GM23338 (cell line): ENCODE data around the gene TYRP1. TPM values are rescaled to one million over a fixed set of nuclear protein-coding genes. Genes with fewer than 3 reads are reported as not detected.

Experiments used
- ATAC-seq: fragments of 200-7000 bp; cut with Tn5 transposase; 3 replicates; pipeline ENCODE4 v1.9.1; 2020
- DNase-seq: peaks from one replicate; pipeline ENCODE4 v3.0.0-alpha.2; 2015; ENCODE audit warnings: low spot score
- H2AFZ ChIP-seq: fragments of 200-600 bp; sonication (generic); 2 replicates; pipeline ENCODE4 v1.8.0; 2016; ENCODE audit warnings: antibody characterized with exemption, mild to moderate bottlenecking, moderate library complexity
- H3F3A ChIP-seq: fragments of 200-600 bp; sonication (generic); replicated peaks from 2 replicates; pipeline ENCODE4 v1.8.0; 2017; ENCODE audit warnings: antibody characterized with exemption, mixed run types, low read depth
- H3K27ac ChIP-seq: fragments of 200-600 bp; sonication (generic); 2 replicates; pipeline ENCODE4 v1.6.1; 2016; ENCODE audit warnings: low read depth
- H3K27me3 ChIP-seq: fragments of 200-600 bp; sonication (generic); 2 replicates; pipeline ENCODE4 v1.8.0; 2016; ENCODE audit warnings: mild to moderate bottlenecking, mixed run types, moderate library complexity; ENCODE audit not compliant: insufficient read depth
- H3K36me3 ChIP-seq: fragments of 200-600 bp; sonication (generic); 2 replicates; pipeline ENCODE4 v1.8.0; 2016; ENCODE audit warnings: mild to moderate bottlenecking; ENCODE audit not compliant: insufficient read depth
- H3K4me1 ChIP-seq: fragments of 200-600 bp; sonication (generic); 2 replicates; pipeline ENCODE4 v1.8.0; 2016; ENCODE audit warnings: mild to moderate bottlenecking, moderate library complexity; ENCODE audit not compliant: insufficient read depth
- H3K4me2 ChIP-seq: fragments of 200-600 bp; sonication (generic); 2 replicates; pipeline ENCODE4 v1.7.1; 2017; ENCODE audit warnings: mixed run types
- H3K4me3 ChIP-seq: fragments of 200-600 bp; sonication (generic); 2 replicates; pipeline ENCODE4 v1.6.1; 2016; ENCODE audit warnings: mixed run types
- H3K79me2 ChIP-seq: fragments of 200-600 bp; sonication (generic); replicated peaks from 2 replicates; pipeline ENCODE4 v1.8.0; 2017; ENCODE audit warnings: mild to moderate bottlenecking; ENCODE audit not compliant: insufficient read depth
- H3K9me2 ChIP-seq: fragments of 200-600 bp; sonication (generic); 2 replicates; pipeline ENCODE4 v1.8.0; 2017; ENCODE audit not compliant: insufficient read depth
- H4K20me1 ChIP-seq: fragments of 200-600 bp; sonication (generic); replicated peaks from 2 replicates; pipeline ENCODE4 v1.8.0; 2017; ENCODE audit warnings: mild to moderate bottlenecking; ENCODE audit not compliant: insufficient read depth
- H3K27ac Mint-ChIP-seq: 2 replicates; pipeline ENCODE4 v1.8.0; 2020; ENCODE audit warnings: inconsistent platforms, mild to moderate bottlenecking, moderate library complexity, mixed read lengths
- H3K27me3 Mint-ChIP-seq: 3 replicates; pipeline ENCODE4 v1.8.0; 2022; ENCODE audit warnings: low read depth, mild to moderate bottlenecking, moderate library complexity, mixed read lengths, inconsistent platforms; ENCODE audit not compliant: insufficient read depth, poor library complexity
- H3K36me3 Mint-ChIP-seq: 3 replicates; pipeline ENCODE4 v1.8.0; 2021; ENCODE audit warnings: low read depth, mild to moderate bottlenecking, inconsistent platforms, moderate library complexity, mixed read lengths
- H3K4me1 Mint-ChIP-seq: 3 replicates; pipeline ENCODE4 v1.8.0; 2020; ENCODE audit warnings: mild to moderate bottlenecking, inconsistent platforms, mixed read lengths
- H3K4me3 Mint-ChIP-seq: 3 replicates; pipeline ENCODE4 v1.8.0; 2021; ENCODE audit warnings: moderate library complexity, mild to moderate bottlenecking, inconsistent platforms, mixed read lengths
- H3K9me3 Mint-ChIP-seq: 3 replicates; pipeline ENCODE4 v1.8.0; 2020; ENCODE audit warnings: moderate library complexity, mild to moderate bottlenecking, inconsistent platforms, mixed read lengths
- CREB1 ChIP-seq: fragments of 250-450 bp; sonication (Bioruptor Pico); IDR thresholded peaks from 2 replicates; pipeline ENCODE4 v1.5.0; 2020; ENCODE audit warnings: low read depth, mild to moderate bottlenecking, moderate library complexity
- EZH2phosphoT487 ChIP-seq: fragments of 200-600 bp; sonication (generic); IDR thresholded peaks from one replicate; pipeline ENCODE4 v1.8.1; 2018; ENCODE audit warnings: antibody characterized with exemption; ENCODE audit not compliant: unreplicated experiment
- NANOG ChIP-seq: IDR thresholded peaks from 2 replicates; pipeline ENCODE4 v1.6.1; 2016; ENCODE audit warnings: antibody characterized with exemption, borderline replicate concordance
- POLR2AphosphoS5 ChIP-seq: IDR thresholded peaks from 2 replicates; pipeline ENCODE4 v1.6.1; 2016; ENCODE audit warnings: antibody characterized with exemption, low read depth
- REST ChIP-seq: IDR thresholded peaks from one replicate; pipeline ENCODE4 v1.6.1; 2018; ENCODE audit warnings: antibody characterized with exemption; ENCODE audit not compliant: unreplicated experiment
- STAT1 ChIP-seq: IDR thresholded peaks from one replicate; pipeline ENCODE4 v1.6.1; 2016; ENCODE audit warnings: antibody characterized with exemption; ENCODE audit not compliant: unreplicated experiment
- ZNF114 ChIP-seq: fragments of 250-450 bp; sonication (Bioruptor Pico); IDR thresholded peaks from 2 replicates; pipeline ENCODE4 v1.5.0; 2020; ENCODE audit warnings: mild to moderate bottlenecking, moderate library complexity
- ZNF331 ChIP-seq: fragments of 250-450 bp; sonication (Bioruptor Pico); IDR thresholded peaks from 2 replicates; pipeline ENCODE4 v1.5.0; 2020; ENCODE audit warnings: low read depth, mild to moderate bottlenecking, moderate library complexity
- ZNF462 ChIP-seq: fragments of 250-450 bp; sonication (Bioruptor Pico); IDR thresholded peaks from 2 replicates; pipeline ENCODE4 v1.5.0; 2020; ENCODE audit warnings: mild to moderate bottlenecking, moderate library complexity
- polyA plus RNA-seq: library from polyadenylated mRNA; unstranded; fragments of >200 nt; fragmentation: Nextera tagmentation; extraction: Ambion mirVana; gene quantifications from 2 replicates; pipeline ENCODE4 v1.2.1, GENCODE V29; 2016
- total RNA-seq: library from RNA; depleted of rRNA; stranded (reverse); fragments of >200 nt; shearing (Covaris generic); gene quantifications from 2 replicates; pipeline ENCODE4 v1.2.3, GENCODE V29; 2014
- TF ChIP-seq, protein P1 (sequence below), 2 experiments: fragments of 200-600 bp in 1 of 2; sonication (generic) in 1 of 2; conservative IDR thresholded peaks; 2 replicates each; pipeline versions ENCODE4 v1.5.1 to v1.6.1; 2016 to 2017; ENCODE audit warnings: antibody characterized with exemption in 2 of 2, low read depth in 2 of 2, mild to moderate bottlenecking in 2 of 2, moderate library complexity in 1 of 2

The TYRP1 gene
- total and polyA plus RNA-seq, 2 experiments from 2014 or later: not detected

DNA sequence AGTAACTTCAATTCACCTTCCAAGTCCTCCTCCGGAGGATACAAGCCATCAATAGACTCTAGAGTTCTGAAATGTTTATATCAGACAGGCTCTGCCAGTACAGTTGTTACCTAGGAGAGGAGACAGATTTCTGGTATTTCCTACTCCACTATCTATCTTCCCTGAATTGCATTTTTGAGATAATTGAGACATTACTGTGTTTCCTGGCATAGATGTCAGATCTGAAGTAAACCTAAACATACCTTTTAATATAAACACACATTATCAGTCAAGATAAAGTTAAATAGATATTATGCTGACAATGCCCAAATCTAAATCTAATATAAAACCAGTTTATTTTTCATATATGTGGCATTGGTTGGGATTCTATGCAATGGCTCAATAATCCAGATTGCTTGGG is 8.2 kb upstream of the TYRP1 start (continued):
- TF ChIP-seq REST (no peak), ZNF331 (CRISPR knock-in tag) (no peak), ZNF114 (CRISPR knock-in tag) (no peak), POLR2AphosphoS5 (no peak), STAT1 (no peak)

DNA sequence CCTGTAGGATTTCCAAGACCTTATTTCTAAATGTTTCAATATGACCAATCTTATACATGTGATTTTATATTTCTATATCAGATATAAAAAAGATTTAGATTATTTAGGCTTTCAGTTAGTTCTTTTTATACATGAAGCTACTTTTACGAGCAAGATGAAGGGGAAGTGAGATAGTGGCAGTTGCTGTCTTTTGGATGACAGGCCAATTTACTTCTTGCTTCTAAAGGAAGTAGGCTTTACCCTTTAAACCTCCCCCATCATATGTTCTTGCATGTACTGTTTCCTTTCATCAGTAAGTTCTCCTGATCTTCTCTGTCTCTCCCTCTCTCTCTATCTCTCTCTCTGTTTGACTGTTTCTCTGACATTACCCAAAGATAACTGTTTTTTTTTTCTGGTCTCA is 4.0 kb upstream of the TYRP1 start:
- H2AFZ ChIP-seq: peak overlapping the region; percentile 9; the same call in 1 of the 2 replicates
- Mint-ChIP-seq H3K27me3 (no peaks in the 10 kb centered on the region), H3K4me3 (no peak overlapping the region), H3K9me3 (no peaks in the 10 kb centered on the region), H3K27ac (no peak overlapping the region), H3K36me3 (no peaks in the 10 kb centered on the region), H3K4me1 (no peaks in the 10 kb centered on the region)
- H3K4me2 ChIP-seq: no peak overlapping the region
- no peaks in the 10 kb centered on the region for H3K79me2 ChIP-seq
- no peaks in the 10 kb centered on the region for H3K4me1 ChIP-seq
- H3K9me2 ChIP-seq: no peaks in the 10 kb centered on the region
- DNase-seq (no peak), ATAC-seq (no peak)
- no peaks in the 10 kb centered on the region for H3K27me3 ChIP-seq
- no peak overlapping the region for H3K27ac ChIP-seq
- H3K36me3 ChIP-seq: no peaks in the 10 kb centered on the region
- no peak overlapping the region for H3K4me3 ChIP-seq
- no peaks in the 10 kb centered on the region for H3F3A ChIP-seq
- H4K20me1 ChIP-seq: no peaks in the 10 kb centered on the region
- TF ChIP-seq, protein P1, sequence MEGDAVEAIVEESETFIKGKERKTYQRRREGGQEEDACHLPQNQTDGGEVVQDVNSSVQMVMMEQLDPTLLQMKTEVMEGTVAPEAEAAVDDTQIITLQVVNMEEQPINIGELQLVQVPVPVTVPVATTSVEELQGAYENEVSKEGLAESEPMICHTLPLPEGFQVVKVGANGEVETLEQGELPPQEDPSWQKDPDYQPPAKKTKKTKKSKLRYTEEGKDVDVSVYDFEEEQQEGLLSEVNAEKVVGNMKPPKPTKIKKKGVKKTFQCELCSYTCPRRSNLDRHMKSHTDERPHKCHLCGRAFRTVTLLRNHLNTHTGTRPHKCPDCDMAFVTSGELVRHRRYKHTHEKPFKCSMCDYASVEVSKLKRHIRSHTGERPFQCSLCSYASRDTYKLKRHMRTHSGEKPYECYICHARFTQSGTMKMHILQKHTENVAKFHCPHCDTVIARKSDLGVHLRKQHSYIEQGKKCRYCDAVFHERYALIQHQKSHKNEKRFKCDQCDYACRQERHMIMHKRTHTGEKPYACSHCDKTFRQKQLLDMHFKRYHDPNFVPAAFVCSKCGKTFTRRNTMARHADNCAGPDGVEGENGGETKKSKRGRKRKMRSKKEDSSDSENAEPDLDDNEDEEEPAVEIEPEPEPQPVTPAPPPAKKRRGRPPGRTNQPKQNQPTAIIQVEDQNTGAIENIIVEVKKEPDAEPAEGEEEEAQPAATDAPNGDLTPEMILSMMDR (conservative IDR thresholded peaks at IDR 0.05; ENCODE audit: low read depth in 2 of 2): no peak
- no peak for TF ChIP-seq STAT1
- TF ChIP-seq NANOG: no peak
- TF ChIP-seq POLR2AphosphoS5: no peak
- TF ChIP-seq EZH2phosphoT487: no peak
- TF ChIP-seq ZNF462: no peak
- TF ChIP-seq ZNF114 (CRISPR knock-in tag): no peak
- TF ChIP-seq CREB1: no peak
- TF ChIP-seq REST: no peak
